ENCODE results near the gene ZNF469. TPM values are rescaled to one million over a fixed set of nuclear protein-coding genes. Genes with fewer than 3 reads are reported as not detected.

ZNF469 gene
- total and polyA plus RNA-seq, 4 donors, result 0.38 to 5.2 (median 1.2) TPM

- Histone ChIP-seq H3K4me3 (ENCODE audit: low read length in 2 of 2) (no peak overlapping the region), H3K9me3 (ENCODE audit: control insufficient read depth, low read length) (no peaks in the 10 kb centered on the region), H3K4me1 (ENCODE audit: control insufficient read depth in 1 of 2, insufficient read depth in 2 of 2, low read length in 2 of 2) (no peaks in the 10 kb centered on the region), H3K27me3 (ENCODE audit: control insufficient read depth in 1 of 2, insufficient read depth in 2 of 2, low read length in 1 of 2) (no peaks in the 10 kb centered on the region), H3K36me3 (ENCODE audit: control insufficient read depth in 1 of 2, insufficient read depth in 2 of 2, low read length in 1 of 2) (no peaks in the 10 kb centered on the region), H3K27ac (ENCODE audit: low read depth in 1 of 2, low read length in 2 of 2) (no peak overlapping the region)
- 97 to 98% methylated on average over 12 of the region's 12 CpGs for WGBS, 2 donors
- intact Hi-C loops (cut with DNase I), result no loop called here
- no peak for DNase-seq
- ATAC-seq (ENCODE audit: low FRiP score), result no peak
These were observed 30.9 kb downstream of the ZNF469 start for GRCh38 chr16:88413631-88414030.

GRCh38 chr16:88414521-88415380 lies 32.0 kb downstream of the ZNF469 start:
- Histone ChIP-seq H3K36me3 (ENCODE audit: control insufficient read depth in 1 of 2, insufficient read depth in 2 of 2, low read length in 1 of 2) (no peaks in the 10 kb centered on the region), H3K27ac (ENCODE audit: low read depth in 1 of 2, low read length in 2 of 2) (no peak overlapping the region), H3K4me1 (ENCODE audit: control insufficient read depth in 1 of 2, insufficient read depth in 2 of 2, low read length in 2 of 2) (no peaks in the 10 kb centered on the region), H3K27me3 (ENCODE audit: control insufficient read depth in 1 of 2, insufficient read depth in 2 of 2, low read length in 1 of 2) (no peaks in the 10 kb centered on the region), H3K4me3 (ENCODE audit: low read length in 2 of 2) (no peak overlapping the region), H3K9me3 (ENCODE audit: control insufficient read depth, low read length) (no peaks in the 10 kb centered on the region)
- no peak for ATAC-seq (ENCODE audit: low FRiP score)
- intact Hi-C loops (cut with DNase I), result no loop called here
- WGBS, 2 donors, result 94 to 95% methylated on average over 34 of the region's 34 CpGs
- no peak for DNase-seq

DNA sequence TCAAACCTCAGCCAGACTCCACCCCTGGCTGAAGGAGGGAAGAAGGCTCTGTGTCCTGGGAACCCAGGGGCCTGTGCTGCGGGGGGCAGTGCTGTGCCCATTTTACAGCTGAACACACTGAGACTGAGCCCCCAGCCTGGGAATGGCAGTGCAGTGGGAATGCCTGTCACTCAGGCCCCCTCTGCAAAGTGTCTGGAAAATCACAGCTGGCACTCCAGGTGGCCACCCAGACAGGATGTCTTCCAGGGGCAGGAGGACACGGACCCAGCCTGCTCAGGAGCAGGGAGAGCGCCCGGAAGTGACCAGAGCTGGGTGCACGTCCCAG lies 32.6 kb downstream of the ZNF469 start:
- 96 to 97% methylated on average over 5 of the region's 5 CpGs for WGBS, 2 donors
- ATAC-seq (ENCODE audit: low FRiP score), result no peak
- intact Hi-C loops (cut with DNase I), result no loop called here

DNA sequence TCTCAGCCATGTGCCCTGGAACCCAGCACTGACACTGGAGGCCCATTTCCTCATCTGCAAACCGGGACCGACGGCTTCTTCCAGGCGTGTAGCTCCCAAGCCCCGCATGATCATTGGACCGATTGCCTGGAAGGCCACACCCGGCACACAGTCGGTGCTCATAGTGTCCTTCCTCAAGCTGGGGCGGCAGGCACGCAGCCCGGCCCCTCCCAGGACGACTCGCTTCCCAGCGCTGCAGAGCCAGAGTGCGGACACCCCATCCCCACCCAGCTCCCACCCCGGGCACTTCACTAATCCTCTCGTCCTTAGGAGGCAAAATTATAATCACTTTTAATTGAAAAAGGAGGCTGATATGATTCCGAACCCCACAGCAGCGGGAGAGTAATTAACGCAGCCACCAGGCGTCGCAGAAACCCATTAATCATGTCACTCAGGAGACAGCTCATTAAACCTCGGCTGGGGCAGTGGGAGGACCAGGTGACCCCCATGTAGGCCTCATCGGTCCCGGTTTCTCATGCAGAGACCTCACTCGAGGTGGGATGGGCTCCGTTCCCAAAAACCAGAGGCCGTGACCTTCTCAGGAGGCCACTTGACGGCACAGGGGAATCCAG lies 33.1 kb downstream of the ZNF469 start:
- H3K27me3 ChIP-seq (ENCODE audit: control insufficient read depth in 1 of 2, insufficient read depth in 2 of 2, low read length in 1 of 2), result no peaks in the 10 kb centered on the region
- H3K36me3 ChIP-seq (ENCODE audit: control insufficient read depth in 1 of 2, insufficient read depth in 2 of 2, low read length in 1 of 2), result no peaks in the 10 kb centered on the region
- H3K4me1 ChIP-seq (ENCODE audit: control insufficient read depth in 1 of 2, insufficient read depth in 2 of 2, low read length in 2 of 2), result no peaks in the 10 kb centered on the region
- H3K9me3 ChIP-seq (ENCODE audit: control insufficient read depth, low read length), result no peaks in the 10 kb centered on the region
- no peak overlapping the region for H3K4me3 ChIP-seq (ENCODE audit: low read length in 2 of 2)
- intact Hi-C loops (cut with DNase I), result no loop called here
- WGBS, 2 donors, result 86 to 89% methylated on average over 29 of the region's 29 CpGs
- ATAC-seq (ENCODE audit: low FRiP score) (no peak), DNase-seq (no peak)
- no peak overlapping the region for H3K27ac ChIP-seq (ENCODE audit: low read depth in 1 of 2, low read length in 2 of 2)

More for the DNA sequence above, 32.6 kb downstream of the ZNF469 start:
- Histone ChIP-seq H3K9me3 (ENCODE audit: control insufficient read depth, low read length) (no peaks in the 10 kb centered on the region), H3K4me3 (ENCODE audit: low read length in 2 of 2) (no peak overlapping the region), H3K27me3 (ENCODE audit: control insufficient read depth in 1 of 2, insufficient read depth in 2 of 2, low read length in 1 of 2) (no peaks in the 10 kb centered on the region), H3K4me1 (ENCODE audit: control insufficient read depth in 1 of 2, insufficient read depth in 2 of 2, low read length in 2 of 2) (no peaks in the 10 kb centered on the region), H3K36me3 (ENCODE audit: control insufficient read depth in 1 of 2, insufficient read depth in 2 of 2, low read length in 1 of 2) (no peaks in the 10 kb centered on the region), H3K27ac (ENCODE audit: low read depth in 1 of 2, low read length in 2 of 2) (no peak overlapping the region)
- DNase-seq, result no peak

DNA sequence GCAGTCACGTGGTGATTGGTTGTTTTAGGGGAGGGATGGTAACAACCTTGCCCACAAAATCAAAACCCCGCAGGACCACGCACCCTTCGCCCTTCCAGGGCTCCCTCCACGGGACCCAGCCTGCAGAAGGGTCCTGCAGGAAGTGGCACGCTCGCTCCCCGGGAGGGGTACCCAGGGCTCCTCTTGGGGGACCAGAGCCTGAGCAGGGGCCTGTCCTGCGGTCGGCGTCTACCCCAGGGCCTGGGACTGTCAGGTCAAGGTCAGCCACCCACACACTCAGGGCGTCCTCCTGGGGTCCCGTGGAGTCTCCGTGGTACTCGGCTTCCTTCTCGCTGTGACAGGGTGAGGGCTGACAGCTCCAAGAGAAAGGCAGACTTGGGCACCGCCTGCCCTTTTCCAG lies 33.9 kb downstream of the ZNF469 start:
- Histone ChIP-seq H3K4me1 (ENCODE audit: control insufficient read depth in 1 of 2, insufficient read depth in 2 of 2, low read length in 2 of 2) (no peaks in the 10 kb centered on the region), H3K9me3 (ENCODE audit: control insufficient read depth, low read length) (no peaks in the 10 kb centered on the region), H3K27me3 (ENCODE audit: control insufficient read depth in 1 of 2, insufficient read depth in 2 of 2, low read length in 1 of 2) (no peaks in the 10 kb centered on the region), H3K4me3 (ENCODE audit: low read length in 2 of 2) (no peak overlapping the region), H3K36me3 (ENCODE audit: control insufficient read depth in 1 of 2, insufficient read depth in 2 of 2, low read length in 1 of 2) (no peaks in the 10 kb centered on the region), H3K27ac (ENCODE audit: low read depth in 1 of 2, low read length in 2 of 2) (no peak overlapping the region)
- intact Hi-C loops (cut with DNase I), result no loop called here
- ATAC-seq (ENCODE audit: low FRiP score) (no peak), DNase-seq (no peak)
- WGBS, 2 donors, result 95 to 96% methylated on average over 17 of the region's 17 CpGs

- Histone ChIP-seq H3K4me1 (ENCODE audit: control insufficient read depth in 1 of 2, insufficient read depth in 2 of 2, low read length in 2 of 2) (no peaks in the 10 kb centered on the region), H3K36me3 (ENCODE audit: control insufficient read depth in 1 of 2, insufficient read depth in 2 of 2, low read length in 1 of 2) (no peaks in the 10 kb centered on the region), H3K27ac (ENCODE audit: low read depth in 1 of 2, low read length in 2 of 2) (no peak overlapping the region), H3K4me3 (ENCODE audit: low read length in 2 of 2) (no peak overlapping the region), H3K27me3 (ENCODE audit: control insufficient read depth in 1 of 2, insufficient read depth in 2 of 2, low read length in 1 of 2) (no peaks in the 10 kb centered on the region), H3K9me3 (ENCODE audit: control insufficient read depth, low read length) (no peaks in the 10 kb centered on the region)
- DNase-seq (no peak), ATAC-seq (ENCODE audit: low FRiP score) (no peak)
- WGBS, 2 donors, result 86 to 89% methylated on average over 17 of the region's 17 CpGs
- intact Hi-C loops (cut with DNase I), result no loop called here
These were observed 35.1 kb downstream of the ZNF469 start for GRCh38 chr16:88417684-88418476.

DNA sequence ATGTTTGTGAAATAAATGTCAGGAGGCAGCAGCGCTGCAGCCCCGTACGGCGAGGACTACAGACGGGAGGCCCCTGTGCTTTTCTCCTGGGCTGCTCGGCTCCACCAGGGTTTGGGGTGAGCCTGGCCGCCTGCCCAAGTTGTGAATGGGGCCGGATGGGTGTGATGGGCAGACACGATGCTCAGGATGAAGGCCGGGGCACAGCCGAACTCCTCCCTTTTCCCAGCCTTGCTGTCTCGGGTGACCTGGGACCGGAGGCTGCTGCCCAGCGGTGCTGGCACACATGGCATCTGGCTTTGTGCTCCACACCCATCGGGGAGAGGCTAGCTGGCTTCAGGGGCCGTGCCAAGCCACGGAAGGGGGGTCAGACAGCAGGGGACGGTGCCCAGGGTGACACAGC lies 36.1 kb downstream of the ZNF469 start:
- H3K27me3 ChIP-seq (ENCODE audit: control insufficient read depth in 1 of 2, insufficient read depth in 2 of 2, low read length in 1 of 2), result no peaks in the 10 kb centered on the region
- intact Hi-C loops (cut with DNase I), result no loop called here
- 79% methylated on average over 18 of the region's 18 CpGs for WGBS, 2 donors
- no peak for DNase-seq
- H3K4me1 ChIP-seq (ENCODE audit: control insufficient read depth in 1 of 2, insufficient read depth in 2 of 2, low read length in 2 of 2), result no peaks in the 10 kb centered on the region
- no peak overlapping the region for H3K4me3 ChIP-seq (ENCODE audit: low read length in 2 of 2)
- H3K36me3 ChIP-seq (ENCODE audit: control insufficient read depth in 1 of 2, insufficient read depth in 2 of 2, low read length in 1 of 2), result no peaks in the 10 kb centered on the region
- H3K27ac ChIP-seq (ENCODE audit: low read depth in 1 of 2, low read length in 2 of 2), result no peak overlapping the region
- no peak for ATAC-seq (ENCODE audit: low FRiP score)
- no peaks in the 10 kb centered on the region for H3K9me3 ChIP-seq (ENCODE audit: control insufficient read depth, low read length)

DNA sequence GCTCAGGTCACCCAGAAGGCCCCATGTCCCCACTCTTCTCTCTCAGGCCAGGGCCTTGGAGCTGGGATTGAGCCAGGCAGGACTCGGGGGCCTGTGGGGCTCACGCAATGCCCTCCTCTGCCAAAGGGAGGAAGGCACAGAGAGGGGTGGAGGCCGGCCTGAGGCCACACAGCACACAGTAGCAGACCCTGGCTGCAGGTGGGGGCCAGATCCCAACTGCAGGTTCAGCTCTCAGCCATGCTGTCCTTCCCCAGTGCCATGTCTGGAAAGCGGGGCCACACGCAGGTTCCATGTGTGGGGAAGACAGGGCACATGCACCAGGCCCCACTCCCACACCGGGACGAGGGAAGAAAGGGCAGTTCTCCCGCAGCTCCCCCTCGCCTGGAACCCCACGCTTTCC lies 37.0 kb downstream of the ZNF469 start:
- no peak for DNase-seq
- no peaks in the 10 kb centered on the region for H3K9me3 ChIP-seq (ENCODE audit: control insufficient read depth, low read length)
- no peak for ATAC-seq (ENCODE audit: low FRiP score)
- H3K27ac ChIP-seq (ENCODE audit: low read depth in 1 of 2, low read length in 2 of 2), result no peak overlapping the region
- no peaks in the 10 kb centered on the region for H3K36me3 ChIP-seq (ENCODE audit: control insufficient read depth in 1 of 2, insufficient read depth in 2 of 2, low read length in 1 of 2)
- H3K4me3 ChIP-seq (ENCODE audit: low read length in 2 of 2), result no peak overlapping the region
- intact Hi-C loops (cut with DNase I), result no loop called here
- H3K27me3 ChIP-seq (ENCODE audit: control insufficient read depth in 1 of 2, insufficient read depth in 2 of 2, low read length in 1 of 2), result no peaks in the 10 kb centered on the region
- no peaks in the 10 kb centered on the region for H3K4me1 ChIP-seq (ENCODE audit: control insufficient read depth in 1 of 2, insufficient read depth in 2 of 2, low read length in 2 of 2)
- WGBS, 2 donors, result 95 to 98% methylated on average over 10 of the region's 10 CpGs
